Adrenal gland (tissue), 12 donors: ENCODE measurements around the gene LIPK. TPM values are rescaled to one million over a fixed set of nuclear protein-coding genes. Genes with fewer than 3 reads are reported as not detected.
"Not testable (repeated sequence)": the region's sequence is repeated elsewhere in the genome, so short reads cannot be mapped to it uniquely, and the experiment has no call there.

Experiments
- DNase-seq, 7 donors: peaks; one replicate each; pipeline ENCODE4 v3.0.0-alpha.2; 2019 to 2020
- H3K27ac ChIP-seq, 5 donors: fragments of 200-600 bp; sonication (generic) in 4 of 5; 1 replicate in 3 of 5; 2 replicates in 2 of 5; pipeline versions ENCODE4 v1.5.1 to v1.8.0; 2016 to 2020; ENCODE audit warnings: mild to moderate bottlenecking in 1 of 5
- H3K27me3 ChIP-seq: fragments of 200-600 bp; 2 replicates; pipeline ENCODE4 v1.8.0; 2021
- H3K36me3 ChIP-seq, 2 donors: fragments of 200-600 bp; replicated peaks in 1 of 2; 1 replicate in 1 of 2; 2 replicates in 1 of 2; pipeline versions ENCODE4 v1.5.1 to v1.8.0; 2018 to 2022
- H3K4me1 ChIP-seq, 2 donors: fragments of 200-600 bp; replicated peaks in 1 of 2; 1 replicate in 1 of 2; 2 replicates in 1 of 2; pipeline versions ENCODE4 v1.5.1 to v1.8.0; 2018 to 2021
- H3K4me3 ChIP-seq, 4 donors: fragments of 200-600 bp; sonication (generic) in 3 of 4; one replicate each; pipeline ENCODE4 v1.5.1; 2016 to 2018
- H3K9me3 ChIP-seq, 3 donors: fragments of 200-600 bp; sonication (generic) in 1 of 3; replicated peaks in 1 of 3; 1 replicate in 2 of 3; 2 replicates in 1 of 3; pipeline versions ENCODE4 v1.5.1 to v1.8.0; 2016 to 2021
- POLR2A ChIP-seq, 2 donors: fragments of 450-650 bp; IDR thresholded peaks; one replicate each; pipeline ENCODE4 v1.6.1; 2017; ENCODE audit warnings: antibody characterized with exemption in 2 of 2, mild to moderate bottlenecking in 2 of 2, moderate library complexity in 1 of 2
- WGBS, 4 donors: extraction: QIAGEN DNeasy Blood & Tissue Kit in 2 of 4; methylation state at CpG; one replicate each; pipeline versions ENCODE4 v1.1.5 to v1.1.7; 2013 to 2017; 5-methylcytosine and 5-hydroxymethylcytosine counted together
- intact Hi-C, 2 donors: fragments of 100-400 bp; cut with DNase I; formaldehyde crosslinking; loops; one replicate each; pipeline versions ENCODE4 v1.14.1 to v1.15.0; 2022 to 2023
- polyA plus RNA-seq, 3 donors: library from polyadenylated mRNA; stranded (reverse); fragments of 200-250 nt in 2 of 3; fragments of 350-450 nt in 1 of 3; fragmentation: Illumina TruSeq in 1 of 3; extraction: RNeasy Lipid Tissue Mini Kit (QIAGEN cat#74804) in 1 of 3; gene quantifications; one replicate each; pipeline ENCODE4 v1.2.3, GENCODE V29; 2013 to 2014
- total RNA-seq, 9 donors: library from RNA; depleted of rRNA in 4 of 9; stranded (reverse); fragments of >200 nt in 4 of 9; fragments of 120-200 nt in 1 of 9; fragmentation: NEBNext Ultra II Directional in 1 of 9; extraction: Animal tissue kit (Norgen Biotek cat#: 25700) in 1 of 9; gene quantifications; one replicate each; pipeline versions ENCODE4 v1.1.0 to v1.2.4, GENCODE V29; 2013 to 2023
- TF ChIP-seq, protein P1 (sequence below), 6 experiments: fragments of 450-650 bp in 4 of 6; fragments of 200-600 bp in 2 of 6; sonication (generic) in 1 of 6; IDR thresholded peaks; 1 replicate in 5 of 6; 2 replicates in 1 of 6; pipeline versions ENCODE4 v1.5.1 to v1.8.0; 2016 to 2021; ENCODE audit warnings: antibody characterized with exemption in 6 of 6, mild to moderate bottlenecking in 2 of 6, moderate library complexity in 1 of 6
- donor health status: healthy with polysubstance abuse.
- donor health status: Bipolar disorder and iron deficiency.
- donor health status: DM: yes; HTN: yes; CAD: no.
- donor health status: DM: no; HTN: no; CAD: no.
- donor health status: DM: no; HTN: no; CAD: no.
- donor health status: DM: yes; HTN: yes; CAD: no.

Gene LIPK
- total and polyA plus RNA-seq, 12 donors = not detected

DNA sequence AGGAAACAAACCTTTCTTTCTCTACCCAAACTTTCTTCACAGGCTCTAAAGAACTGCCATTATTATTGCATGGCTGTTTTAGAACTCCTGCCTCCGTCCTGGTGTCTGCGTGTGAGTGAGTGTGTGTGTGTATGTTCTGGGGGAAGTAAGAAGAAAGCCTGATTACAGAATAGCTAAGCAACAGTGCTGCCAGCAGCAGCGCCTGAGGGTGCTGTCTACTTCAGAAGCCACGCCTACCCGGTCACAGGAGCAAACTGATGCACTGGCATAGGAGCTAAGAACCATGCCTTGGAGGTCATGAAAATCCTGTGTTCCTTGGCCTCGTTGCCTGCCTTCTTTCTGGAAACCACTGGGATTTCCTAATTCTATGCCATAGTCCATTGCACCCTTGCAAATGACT, 25.2 kb downstream of the LIPK start:
- Histone ChIP-seq H3K36me3 (no peaks in the 10 kb centered on the region), H3K4me3 (no peak overlapping the region), H3K27me3 (no peaks in the 10 kb centered on the region), H3K27ac (no peak overlapping the region), H3K9me3 (no peaks in the 10 kb centered on the region), H3K4me1 (no peaks in the 10 kb centered on the region)
- TF ChIP-seq, protein P1, sequence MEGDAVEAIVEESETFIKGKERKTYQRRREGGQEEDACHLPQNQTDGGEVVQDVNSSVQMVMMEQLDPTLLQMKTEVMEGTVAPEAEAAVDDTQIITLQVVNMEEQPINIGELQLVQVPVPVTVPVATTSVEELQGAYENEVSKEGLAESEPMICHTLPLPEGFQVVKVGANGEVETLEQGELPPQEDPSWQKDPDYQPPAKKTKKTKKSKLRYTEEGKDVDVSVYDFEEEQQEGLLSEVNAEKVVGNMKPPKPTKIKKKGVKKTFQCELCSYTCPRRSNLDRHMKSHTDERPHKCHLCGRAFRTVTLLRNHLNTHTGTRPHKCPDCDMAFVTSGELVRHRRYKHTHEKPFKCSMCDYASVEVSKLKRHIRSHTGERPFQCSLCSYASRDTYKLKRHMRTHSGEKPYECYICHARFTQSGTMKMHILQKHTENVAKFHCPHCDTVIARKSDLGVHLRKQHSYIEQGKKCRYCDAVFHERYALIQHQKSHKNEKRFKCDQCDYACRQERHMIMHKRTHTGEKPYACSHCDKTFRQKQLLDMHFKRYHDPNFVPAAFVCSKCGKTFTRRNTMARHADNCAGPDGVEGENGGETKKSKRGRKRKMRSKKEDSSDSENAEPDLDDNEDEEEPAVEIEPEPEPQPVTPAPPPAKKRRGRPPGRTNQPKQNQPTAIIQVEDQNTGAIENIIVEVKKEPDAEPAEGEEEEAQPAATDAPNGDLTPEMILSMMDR (IDR thresholded peaks at IDR 0.05) = no peak
- no peak for TF ChIP-seq POLR2A (IDR thresholded peaks at IDR 0.05)
- intact Hi-C loops = no loop called here
- peak in 1 of 7 donors; percentile 5 for DNase-seq
- 67 to 89% (median 80%) methylated on average over 4 to 6 of the region's 6 CpGs for WGBS, 4 donors

DNA sequence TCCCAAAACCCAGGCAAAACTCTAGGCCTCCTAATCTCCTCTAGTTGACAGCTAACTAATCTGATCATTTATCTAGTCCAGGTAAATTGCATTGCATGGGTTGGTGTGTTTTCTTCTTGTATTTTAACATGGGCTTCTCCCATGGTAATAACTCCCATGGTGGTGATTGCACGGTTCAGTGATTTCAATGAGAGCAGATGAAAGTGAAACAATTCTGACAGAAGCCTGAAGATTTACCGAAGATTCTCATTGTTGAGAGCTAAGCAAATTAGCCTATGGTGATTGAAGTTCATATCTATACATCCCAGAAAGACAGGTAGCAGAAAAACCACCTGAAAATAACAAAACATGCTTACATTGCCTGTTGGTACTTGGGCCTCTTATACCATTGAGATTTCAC, 27.2 kb downstream of the LIPK start:
- WGBS, 4 donors = 69 to 92% (median 86%) methylated on average over 2 of the region's 2 CpGs
- Histone ChIP-seq H3K9me3 (no peaks in the 10 kb centered on the region), H3K4me1 (no peaks in the 10 kb centered on the region), H3K4me3 (no peak overlapping the region), H3K27ac (no peak overlapping the region), H3K36me3 (no peaks in the 10 kb centered on the region), H3K27me3 (peaks cover 5% of the 10 kb centered on the region)
- no peak for DNase-seq
- no peak for TF ChIP-seq POLR2A (IDR thresholded peaks at IDR 0.05)
- TF ChIP-seq, protein P1 (IDR thresholded peaks at IDR 0.05) = no peak
- intact Hi-C loops = no loop called here

DNA sequence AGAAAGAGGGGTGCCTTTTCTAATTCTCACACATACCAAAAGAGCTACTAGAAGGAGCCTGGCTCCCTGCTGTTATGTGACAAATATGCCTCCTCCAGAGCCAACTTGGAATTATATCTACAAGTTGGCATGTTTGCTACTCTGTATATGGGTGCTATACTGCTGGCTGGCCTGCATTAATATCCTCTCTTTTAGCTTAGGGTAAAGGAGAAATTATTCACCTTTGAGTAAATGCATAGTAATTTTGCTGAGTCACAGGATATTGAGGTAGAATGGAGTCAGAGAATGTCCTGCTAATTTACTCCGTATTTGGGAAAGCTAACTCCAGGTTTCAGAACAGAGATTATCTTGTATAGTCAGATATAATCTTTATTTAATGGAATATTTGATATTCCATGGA, 29.6 kb downstream of the LIPK start:
- H3K27ac ChIP-seq = no peak overlapping the region
- H3K36me3 ChIP-seq = no peaks in the 10 kb centered on the region
- TF ChIP-seq, protein P1 (IDR thresholded peaks at IDR 0.05) = no peak
- TF ChIP-seq POLR2A (IDR thresholded peaks at IDR 0.05) = no peak
- DNase-seq = no peak
- no peaks in the 10 kb centered on the region for H3K9me3 ChIP-seq
- H3K4me3 ChIP-seq = no peak overlapping the region
- H3K27me3 ChIP-seq = peaks cover 5% of the 10 kb centered on the region
- 68 to 87% (median 75%) methylated on average over 1 of the region's 1 CpG for WGBS, 4 donors
- H3K4me1 ChIP-seq = no peaks in the 10 kb centered on the region
- intact Hi-C loops = no loop called here

DNA sequence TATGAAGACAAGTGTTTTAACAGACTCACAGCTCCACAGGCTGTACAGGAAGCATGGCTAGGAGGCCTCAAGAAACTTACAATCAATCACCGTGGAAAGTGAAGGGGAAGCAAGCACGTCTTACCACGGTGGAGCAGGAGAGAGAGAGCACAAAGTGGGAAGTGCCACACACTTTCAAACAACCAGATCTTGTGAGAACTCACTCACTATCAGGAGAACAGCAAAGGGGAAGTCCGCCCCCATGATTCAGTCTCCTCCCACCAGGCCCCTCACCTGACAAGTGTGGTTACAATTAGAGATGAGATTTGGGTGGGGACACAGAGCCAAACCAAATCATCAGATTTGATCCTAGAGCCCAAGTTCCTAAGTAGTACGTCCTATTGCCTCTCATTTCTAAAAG, 35.9 kb downstream of the LIPK start:
- H3K4me3 ChIP-seq, H3K27ac ChIP-seq, H3K4me1 ChIP-seq, DNase-seq, H3K9me3 ChIP-seq, intact Hi-C loops, H3K36me3 ChIP-seq: not testable (repeated sequence)
- WGBS, 4 donors = 45 to 62% (median 50%) methylated on average over 5 of the region's 5 CpGs
- H3K27me3 ChIP-seq = peaks cover 16% of the 10 kb centered on the region

DNA sequence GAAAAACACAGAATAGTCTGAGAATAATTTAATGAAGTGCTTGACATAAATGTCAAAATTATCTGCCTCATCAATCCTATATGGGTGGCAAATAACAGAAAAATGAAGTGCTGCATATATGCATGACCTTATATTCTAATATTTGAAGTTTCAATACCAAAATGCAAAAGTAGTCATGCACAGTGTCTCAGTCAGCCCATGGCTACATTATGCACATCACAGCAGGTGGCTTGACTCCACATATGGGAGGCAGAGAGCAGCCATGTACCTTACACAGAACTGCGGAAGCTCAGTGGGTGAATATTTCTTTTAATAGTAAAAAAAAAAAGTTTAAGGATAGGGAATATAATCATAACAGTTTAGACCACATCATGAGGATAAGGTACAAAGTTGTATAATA, 36.4 kb downstream of the LIPK start:
- H3K27me3 ChIP-seq = peaks cover 15% of the 10 kb centered on the region
- no peaks in the 10 kb centered on the region for H3K4me1 ChIP-seq
- no peak for TF ChIP-seq POLR2A (IDR thresholded peaks at IDR 0.05)
- TF ChIP-seq, protein P1 (IDR thresholded peaks at IDR 0.05) = no peak
- intact Hi-C loops = no loop called here
- H3K4me3 ChIP-seq = no peak overlapping the region
- H3K27ac ChIP-seq = no peak overlapping the region
- H3K9me3 ChIP-seq = peaks cover 0 to 4% (median 0%) of the 10 kb centered on the region in 3 donors
- H3K36me3 ChIP-seq = no peaks in the 10 kb centered on the region
- WGBS, 4 donors = 96 to 100% (median 97%) methylated on average over 1 of the region's 1 CpG
- no peak for DNase-seq
